LHCN-M2 (cell line): ENCODE data around the gene PRRC2A. TPM values are rescaled to one million over a fixed set of nuclear protein-coding genes. Genes with fewer than 3 reads are reported as not detected.

Source experiments
- DNase-seq: peaks from one replicate; pipeline ENCODE4 v3.0.0-alpha.2; 2012; ENCODE audit warnings: low read depth
- total RNA-seq: library from RNA; depleted of rRNA; stranded (reverse); fragments of >200 nt; gene quantifications from 2 replicates; pipeline ENCODE4 v1.2.3, GENCODE V29; 2014

PRRC2A gene
- total RNA-seq, 1 experiment from 2014 or later: 81.7 TPM

DNA sequence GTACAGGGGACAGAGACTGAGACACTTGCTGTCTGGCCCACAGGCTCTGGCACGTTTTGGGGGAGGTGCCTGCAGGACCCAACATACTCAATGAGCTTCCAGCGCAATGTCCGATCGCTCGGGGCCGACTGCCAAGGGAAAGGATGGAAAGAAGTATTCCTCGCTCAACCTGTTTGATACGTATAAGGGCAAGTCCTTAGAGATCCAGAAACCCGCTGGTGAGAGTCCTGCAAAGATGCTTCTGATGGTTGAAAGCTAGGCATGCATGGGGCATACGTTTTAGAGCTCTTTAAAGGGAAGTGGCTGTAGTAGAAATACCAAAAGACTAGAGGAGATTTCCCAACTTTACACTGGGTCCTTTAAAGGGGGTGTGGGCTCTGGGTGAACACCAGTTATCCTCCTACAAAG lies 2.2 kb downstream of the PRRC2A start:
- DNase-seq: no peak

DNA sequence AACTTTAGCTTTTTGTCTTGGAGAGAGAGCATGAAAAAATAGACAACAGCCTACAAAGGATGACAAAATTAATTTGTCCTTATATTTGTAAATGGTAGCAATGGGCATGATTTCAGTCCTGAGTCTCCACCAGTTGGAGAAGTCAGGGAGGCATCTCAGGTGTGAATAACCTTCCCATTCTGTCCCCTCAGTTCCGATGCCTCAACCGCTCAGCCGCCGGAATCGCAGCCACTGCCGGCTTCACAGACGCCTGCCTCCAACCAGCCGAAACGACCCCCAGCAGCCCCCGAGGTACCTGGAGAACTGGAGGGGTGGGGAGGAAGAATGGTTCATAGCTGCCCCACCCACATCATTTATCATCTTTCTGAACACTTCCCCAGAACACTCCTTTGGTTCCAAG lies 3.6 kb downstream of the PRRC2A start:
- DNase-seq: no peak

DNA sequence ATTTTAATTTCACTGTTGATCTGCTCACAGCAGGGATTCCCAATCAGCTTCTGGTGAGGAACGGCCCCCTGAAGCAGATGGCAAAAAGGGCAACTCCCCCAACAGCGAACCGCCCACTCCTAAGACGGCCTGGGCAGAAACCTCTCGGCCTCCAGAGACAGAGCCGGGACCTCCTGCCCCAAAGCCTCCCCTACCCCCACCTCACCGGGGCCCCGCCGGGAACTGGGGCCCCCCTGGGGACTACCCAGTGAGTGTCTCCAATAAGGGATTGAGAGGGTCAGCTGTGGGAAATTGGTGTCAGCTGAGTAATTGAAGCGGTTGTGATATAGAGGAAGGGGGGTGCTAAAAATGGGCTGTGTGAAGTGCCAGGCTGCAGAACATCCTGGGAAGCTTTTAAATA lies 6.4 kb downstream of the PRRC2A start:
- DNase-seq: no peak

DNA sequence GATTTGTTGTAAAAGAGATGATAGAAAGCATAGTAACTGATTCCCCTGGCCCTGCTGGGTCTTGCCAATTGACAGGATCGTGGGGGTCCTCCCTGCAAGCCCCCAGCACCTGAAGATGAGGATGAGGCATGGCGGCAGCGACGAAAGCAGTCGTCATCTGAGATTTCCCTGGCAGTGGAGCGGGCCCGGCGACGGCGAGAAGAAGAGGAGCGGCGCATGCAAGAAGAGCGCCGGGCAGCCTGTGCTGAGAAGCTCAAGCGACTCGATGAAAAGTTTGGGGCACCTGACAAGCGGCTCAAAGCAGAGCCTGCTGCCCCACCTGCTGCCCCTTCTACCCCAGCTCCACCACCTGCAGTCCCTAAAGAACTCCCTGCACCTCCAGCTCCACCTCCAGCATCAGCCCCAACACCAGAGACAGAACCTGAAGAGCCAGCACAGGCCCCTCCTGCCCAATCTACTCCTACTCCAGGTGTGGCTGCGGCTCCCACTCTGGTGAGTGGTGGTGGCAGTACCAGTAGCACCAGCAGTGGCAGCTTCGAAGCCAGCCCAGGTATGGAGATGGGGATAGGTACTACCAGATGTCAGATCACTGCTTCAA lies 7.3 kb downstream of the PRRC2A start:
- DNase-seq: no peak

DNA sequence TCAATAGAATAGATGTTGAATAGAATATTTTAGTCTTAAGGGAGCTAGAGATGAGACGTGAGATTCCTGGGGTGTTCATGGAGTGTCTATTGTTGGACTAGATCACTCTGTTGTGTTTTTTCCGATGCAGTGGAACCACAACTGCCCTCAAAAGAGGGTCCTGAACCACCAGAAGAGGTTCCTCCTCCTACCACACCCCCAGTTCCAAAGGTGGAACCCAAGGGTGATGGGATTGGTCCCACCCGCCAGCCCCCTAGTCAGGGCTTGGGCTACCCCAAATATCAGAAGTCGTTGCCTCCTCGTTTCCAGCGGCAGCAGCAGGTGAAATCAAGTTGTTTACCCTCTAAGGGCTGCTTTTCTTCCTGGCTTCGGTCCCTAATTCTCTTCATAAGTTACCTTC lies 8.5 kb downstream of the PRRC2A start:
- DNase-seq: no peak

DNA sequence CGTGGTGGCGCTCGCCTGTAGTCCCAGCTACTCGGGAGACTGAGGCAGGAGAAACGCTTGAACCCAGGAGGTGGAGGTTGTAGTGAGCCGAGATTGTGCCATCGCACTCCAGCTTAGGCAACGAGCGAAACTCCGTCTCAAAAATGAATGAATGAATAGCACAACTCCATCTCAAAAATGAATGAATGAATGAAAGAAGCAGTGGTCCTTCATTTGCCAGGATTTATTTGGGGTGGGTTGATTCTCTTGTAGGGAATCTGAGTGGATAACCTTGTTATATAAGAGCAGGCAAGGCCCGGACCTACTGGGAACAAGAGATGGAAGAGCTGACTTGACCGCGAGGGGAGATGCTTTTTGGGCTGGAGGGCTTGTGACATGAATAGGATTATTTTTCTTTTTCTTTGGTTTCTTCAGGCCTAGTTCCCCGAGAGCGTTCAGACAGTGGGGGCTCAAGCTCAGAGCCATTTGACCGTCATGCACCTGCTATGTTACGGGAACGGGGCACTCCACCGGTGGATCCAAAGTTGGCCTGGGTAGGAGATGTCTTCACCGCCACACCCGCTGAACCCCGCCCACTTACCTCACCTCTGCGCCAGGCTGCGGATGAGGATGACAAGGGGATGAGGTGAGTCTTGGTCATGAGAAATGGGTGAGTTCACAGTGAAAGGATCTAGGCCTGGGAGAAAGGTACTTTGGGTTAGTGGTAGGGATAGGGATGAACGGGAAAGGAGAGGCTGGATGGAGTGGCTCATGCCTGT lies 9.8 kb downstream of the PRRC2A start:
- DNase-seq: no peak

DNA sequence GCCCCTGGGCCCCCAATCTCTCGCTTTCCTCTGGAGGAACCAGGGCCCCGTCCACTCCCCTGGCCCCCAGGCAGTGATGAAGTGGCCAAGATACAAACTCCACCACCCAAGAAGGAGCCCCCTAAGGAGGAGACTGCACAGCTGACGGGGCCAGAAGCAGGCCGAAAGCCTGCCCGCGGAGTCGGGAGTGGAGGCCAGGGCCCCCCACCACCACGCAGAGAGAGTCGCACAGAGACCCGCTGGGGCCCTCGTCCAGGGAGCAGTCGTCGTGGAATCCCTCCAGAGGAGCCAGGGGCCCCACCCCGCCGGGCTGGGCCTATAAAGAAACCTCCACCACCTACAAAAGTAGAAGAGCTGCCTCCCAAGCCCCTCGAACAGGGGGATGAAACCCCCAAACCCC lies 10.7 kb downstream of the PRRC2A start:
- no peak for DNase-seq

DNA sequence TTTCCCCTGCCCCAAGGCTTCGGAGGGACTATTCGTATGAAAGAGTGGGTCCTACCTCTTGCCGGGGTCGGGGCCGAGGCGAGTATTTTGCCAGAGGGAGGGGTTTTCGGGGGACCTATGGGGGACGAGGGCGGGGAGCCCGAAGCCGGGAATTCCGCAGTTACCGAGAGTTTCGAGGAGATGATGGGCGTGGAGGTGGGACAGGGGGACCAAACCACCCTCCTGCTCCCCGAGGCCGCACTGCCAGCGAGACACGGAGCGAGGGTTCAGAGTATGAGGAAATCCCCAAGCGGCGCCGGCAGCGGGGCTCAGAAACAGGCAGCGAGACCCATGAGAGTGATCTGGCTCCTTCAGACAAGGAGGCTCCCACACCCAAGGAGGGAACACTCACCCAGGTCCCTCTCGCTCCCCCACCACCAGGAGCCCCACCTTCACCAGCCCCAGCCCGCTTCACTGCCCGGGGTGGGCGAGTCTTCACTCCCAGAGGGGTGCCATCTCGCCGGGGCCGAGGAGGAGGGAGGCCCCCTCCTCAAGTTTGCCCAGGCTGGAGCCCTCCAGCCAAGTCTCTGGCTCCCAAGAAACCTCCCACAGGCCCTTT lies 11.3 kb downstream of the PRRC2A start:
- no peak for DNase-seq

DNA sequence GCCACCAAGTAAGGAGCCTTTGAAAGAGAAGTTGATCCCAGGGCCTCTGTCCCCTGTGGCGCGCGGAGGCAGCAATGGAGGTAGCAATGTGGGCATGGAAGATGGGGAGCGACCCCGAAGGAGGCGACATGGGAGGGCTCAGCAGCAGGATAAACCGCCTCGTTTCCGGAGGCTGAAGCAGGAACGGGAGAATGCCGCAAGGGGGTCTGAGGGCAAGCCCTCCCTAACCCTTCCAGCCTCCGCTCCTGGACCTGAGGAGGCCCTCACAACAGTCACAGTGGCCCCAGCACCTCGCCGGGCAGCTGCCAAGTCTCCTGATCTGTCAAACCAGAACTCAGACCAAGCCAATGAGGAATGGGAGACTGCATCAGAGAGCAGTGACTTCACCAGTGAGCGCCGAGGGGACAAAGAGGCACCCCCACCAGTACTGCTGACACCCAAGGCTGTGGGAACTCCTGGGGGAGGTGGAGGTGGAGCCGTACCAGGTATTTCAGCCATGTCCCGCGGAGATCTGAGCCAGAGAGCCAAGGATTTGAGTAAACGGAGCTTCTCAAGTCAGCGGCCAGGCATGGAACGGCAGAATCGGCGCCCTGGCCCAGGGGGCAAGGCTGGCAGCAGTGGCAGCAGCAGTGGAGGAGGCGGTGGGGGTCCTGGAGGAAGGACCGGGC lies 11.9 kb downstream of the PRRC2A start:
- DNase-seq: no peak

DNA sequence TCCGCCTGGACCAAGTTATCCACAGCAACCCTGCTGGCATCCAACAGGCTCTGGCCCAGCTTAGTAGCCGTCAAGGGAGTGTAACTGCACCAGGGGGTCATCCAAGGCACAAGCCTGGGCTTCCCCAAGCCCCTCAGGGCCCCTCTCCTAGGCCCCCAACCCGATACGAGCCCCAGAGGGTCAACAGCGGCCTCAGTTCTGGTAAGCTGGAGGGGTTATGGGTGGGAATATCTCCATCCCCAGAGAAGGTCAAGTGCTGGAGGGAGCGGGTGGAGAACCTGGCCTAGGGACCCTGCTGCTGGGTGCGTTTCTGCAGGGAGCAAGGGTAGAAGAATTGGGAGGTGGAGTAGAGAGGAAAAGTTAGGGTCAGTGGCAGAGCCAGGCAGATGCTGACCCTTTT lies 12.9 kb downstream of the PRRC2A start:
- no peak for DNase-seq

DNA sequence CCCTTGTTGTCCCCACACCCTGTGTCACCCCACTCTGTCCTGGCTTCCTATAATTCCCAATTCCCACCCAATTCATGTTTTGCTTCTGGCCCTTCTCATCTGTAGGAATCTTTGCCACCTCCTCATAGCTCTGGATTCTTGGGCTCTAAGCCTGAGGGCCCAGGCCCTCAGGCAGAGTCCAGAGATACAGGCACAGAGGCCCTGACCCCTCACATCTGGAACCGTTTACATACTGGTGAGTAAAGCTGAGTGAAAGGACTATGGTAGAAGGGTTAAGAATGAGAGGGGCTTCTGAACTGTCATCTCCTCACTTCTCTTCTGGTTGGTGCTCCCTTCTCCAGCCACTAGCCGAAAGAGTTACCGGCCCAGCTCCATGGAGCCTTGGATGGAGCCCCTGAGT lies 13.6 kb downstream of the PRRC2A start:
- DNase-seq: no peak

DNA sequence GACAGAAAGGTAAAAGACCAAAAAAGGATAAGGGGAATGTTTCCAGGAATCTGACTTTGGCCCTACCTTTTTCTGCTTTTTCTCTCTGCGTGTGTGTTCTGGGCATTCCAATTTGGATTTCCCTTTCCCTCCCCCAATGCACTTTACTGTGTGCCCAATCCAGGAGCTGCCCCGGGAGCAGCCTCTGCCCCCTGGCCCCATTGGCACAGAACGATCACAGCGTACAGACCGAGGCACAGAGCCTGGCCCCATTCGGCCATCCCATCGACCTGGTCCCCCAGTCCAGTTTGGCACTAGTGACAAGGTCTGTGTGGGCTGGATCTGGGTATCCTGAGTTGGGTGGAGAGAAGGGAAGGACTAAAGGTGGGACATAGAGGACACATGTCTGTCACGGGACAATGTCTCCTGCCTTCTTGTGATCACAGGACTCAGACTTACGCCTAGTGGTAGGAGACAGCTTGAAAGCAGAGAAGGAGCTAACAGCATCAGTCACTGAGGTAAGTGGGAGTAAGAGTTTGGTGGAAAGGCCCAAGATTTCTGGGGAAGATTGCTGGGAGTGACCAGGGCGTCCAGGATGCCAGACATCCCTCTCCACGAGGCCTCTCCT lies 14.6 kb downstream of the PRRC2A start:
- no peak for DNase-seq

DNA sequence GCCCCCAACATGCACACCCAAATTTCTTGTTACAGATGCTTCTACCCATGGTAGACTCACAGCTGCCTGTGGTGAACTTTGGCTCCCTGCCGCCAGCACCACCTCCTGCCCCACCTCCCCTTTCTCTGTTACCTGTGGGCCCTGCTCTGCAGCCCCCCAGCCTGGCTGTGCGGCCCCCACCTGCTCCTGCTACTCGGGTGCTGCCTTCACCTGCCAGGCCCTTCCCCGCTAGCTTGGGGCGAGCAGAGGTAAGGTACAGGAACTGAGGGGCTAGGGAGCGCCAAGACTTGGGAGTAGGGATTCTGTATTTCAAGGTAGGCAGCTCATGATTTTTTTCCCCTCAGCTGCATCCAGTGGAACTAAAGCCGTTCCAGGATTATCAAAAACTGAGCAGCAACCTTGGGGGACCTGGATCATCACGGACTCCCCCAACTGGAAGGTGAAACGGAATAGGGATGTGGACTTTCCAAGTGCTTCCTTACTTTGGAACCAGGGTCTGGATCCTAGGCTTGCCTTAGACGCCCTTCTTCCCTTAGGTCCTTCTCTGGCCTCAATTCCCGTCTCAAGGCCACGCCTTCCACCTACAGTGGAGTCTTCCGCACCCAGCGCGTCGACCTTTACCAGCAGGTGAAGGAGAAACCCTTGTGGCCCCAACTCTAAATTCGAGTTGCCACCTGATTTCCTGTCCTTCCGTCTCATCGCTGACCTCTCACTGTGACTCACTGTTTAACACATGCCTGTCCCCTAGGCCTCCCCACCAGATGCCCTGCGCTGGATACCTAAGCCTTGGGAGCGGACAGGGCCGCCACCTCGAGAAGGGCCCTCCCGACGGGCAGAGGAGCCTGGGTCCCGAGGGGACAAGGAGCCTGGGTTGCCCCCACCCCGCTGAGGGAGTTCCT lies 16.4 kb downstream of the PRRC2A start:
- DNase-seq: no peak

DNA sequence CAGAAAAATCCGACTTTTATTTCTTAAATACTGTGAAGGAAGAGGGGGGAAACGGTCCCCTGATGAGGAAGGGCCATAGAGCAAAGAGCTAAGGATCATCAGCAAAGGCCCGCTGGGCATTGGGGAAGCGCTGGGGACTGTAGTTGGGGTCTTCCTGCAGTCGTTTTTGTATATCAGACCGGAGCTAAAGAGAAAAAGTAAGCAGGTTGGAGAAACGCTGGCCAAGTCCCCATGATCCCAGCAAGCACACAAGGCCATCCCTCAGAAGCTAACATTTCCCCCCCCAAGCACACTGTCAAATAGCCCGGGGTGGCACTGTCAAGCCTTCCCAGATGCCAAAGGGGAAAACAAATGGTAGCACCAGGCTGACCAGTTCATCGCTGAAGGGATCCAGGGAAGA lies 18.5 kb downstream of the PRRC2A start:
- DNase-seq: no peak

DNA sequence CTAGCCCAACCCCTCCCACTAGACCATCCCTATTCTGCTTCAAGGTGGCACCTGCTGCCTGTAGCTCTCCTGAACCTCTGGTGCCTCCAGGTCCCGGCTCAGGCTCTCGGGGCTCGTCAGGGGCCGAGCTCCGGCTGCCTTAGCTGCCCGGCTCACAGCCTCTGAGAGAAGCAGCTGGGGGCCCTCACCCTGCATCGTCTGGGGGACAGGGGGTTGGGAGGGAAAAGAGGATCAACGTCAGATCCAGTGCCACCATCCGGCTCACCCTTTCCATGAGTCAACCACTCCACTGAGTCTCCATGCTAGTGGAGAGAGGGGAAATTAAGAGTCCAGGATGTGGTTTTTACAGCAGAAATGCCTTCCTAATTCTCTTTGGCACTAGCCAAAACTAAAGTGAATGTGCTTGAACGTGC lies 18.9 kb downstream of the PRRC2A start:
- peak; percentile 81 for DNase-seq

DNA sequence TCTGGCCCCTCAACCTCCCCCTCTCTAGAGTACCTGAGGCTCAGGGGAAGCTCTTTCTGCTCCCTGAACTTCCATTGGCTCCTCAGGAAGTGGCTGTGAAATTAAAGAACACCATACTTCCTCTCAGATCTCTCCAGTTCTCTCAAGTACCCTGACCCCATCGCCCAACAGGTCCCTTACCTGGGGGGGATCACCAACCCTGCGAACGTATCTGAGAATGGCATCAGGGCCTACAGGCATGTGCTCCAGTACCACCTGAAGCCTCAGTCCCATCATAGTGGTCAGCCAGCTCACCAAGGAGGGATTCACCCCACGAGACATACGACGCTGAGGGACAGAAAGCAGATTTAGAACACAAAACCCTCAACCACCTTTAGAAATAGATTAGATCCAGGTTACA lies 20.1 kb downstream of the PRRC2A start:
- no peak for DNase-seq

DNA sequence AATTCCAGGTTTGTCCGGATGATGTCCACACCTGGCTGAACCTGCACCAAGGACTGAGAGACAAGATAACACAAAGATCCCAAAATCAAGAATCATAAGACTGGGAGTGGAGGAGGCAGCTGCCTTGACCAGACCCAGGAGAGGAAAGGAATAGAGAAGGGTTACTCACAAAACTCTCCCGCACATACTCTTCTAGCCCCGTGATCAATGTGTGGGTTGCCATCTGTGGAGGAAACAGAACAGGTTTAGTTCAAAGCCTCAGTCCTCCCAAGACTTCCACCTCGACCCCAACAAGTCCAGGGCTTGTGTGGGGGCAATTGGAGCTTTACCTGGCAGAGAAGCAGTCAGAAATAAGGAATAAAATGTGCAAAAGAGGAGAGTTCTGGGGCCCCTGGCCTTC lies 20.9 kb downstream of the PRRC2A start:
- no peak for DNase-seq

DNA sequence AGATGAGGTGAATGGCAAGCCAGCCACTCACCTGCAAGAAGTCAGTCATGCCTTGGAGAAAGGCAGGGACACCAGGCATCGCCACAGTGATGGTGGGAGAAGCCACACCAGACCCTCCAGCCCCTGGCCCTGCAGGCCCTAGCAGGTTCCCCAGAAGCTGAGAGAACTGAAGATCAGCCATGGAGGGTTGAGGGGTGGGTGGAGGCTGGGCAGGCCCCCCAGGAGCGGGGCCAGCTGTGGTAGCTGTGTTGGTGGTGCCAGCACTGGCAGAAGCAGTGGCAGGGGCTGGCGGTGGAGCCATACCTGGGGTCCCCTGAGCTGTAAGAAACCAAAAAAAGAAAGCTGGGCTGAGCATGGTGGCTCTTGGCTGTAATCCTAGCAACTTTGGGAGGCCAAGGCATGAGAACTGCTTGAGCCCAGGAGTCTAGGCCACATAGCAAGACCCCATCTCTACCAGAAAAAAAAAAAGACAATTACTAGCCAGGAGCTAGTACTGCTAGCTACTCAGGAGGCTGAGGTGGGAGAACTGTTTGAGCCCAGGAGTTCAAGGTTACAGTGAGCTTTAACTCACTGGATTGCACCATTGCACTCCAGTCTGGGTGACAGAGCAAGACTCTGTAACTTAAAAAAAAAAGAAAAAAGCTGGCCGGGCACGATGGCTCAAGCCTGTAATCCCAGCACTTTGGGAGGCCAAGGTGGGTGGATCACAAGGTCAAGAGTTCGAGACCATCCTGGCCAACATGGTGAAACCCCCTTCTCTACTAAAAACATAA lies 22.5 kb downstream of the PRRC2A start:
- no peak for DNase-seq

DNA sequence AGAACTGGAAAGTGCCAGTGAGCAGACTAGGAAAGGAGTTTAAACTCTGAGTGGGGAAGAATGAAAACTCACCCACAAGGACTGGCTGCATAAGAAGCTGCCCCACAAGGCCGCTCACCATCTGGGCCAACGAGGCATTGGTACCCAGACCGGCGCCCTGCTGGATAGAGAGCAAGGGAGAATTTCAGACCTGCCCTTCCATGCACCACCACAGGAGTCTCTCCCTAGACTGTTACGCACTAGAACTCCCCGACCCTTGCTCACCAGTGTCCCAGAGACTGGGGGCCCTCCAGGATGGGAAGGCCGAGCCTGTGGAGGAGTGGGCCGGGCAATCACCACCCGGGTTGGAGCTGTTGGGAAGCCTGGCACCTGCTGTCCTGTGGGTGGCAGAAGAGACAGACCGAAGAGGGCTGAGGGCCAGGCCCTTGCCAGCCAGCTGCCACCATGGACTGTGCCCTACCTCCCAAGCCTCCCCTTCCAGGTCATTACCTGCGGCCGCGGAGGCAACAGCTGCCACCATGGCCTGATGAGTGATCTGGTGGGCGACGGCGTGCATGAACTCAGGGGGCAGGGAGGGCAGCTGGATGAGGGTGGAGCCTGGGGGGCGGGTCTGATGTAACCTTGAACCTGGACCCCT lies 23.4 kb downstream of the PRRC2A start:
- no peak for DNase-seq

DNA sequence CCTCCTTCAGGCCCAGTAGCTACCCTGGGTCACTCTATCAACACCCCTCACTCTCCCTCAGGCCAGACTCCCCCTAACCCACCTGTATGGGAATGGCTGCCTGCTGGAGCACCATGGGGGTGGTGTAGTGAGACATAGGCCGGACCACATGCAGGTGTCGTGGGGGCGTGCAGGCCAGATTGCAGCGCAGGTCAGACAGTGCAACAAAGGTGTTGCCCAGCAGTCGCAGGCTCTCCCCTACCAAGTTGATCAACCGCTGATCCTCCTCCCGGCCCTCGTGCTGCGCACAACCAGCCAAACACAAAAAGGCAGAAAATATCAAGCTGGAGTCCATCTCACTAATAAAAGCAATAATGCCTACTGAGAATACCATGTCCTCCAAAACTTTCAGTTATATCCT lies 24.8 kb downstream of the PRRC2A start:
- DNase-seq: no peak
